Nephron (organoid): ENCODE measurements around the gene CBX2.

Experiments
- H3K27ac Mint-ChIP-seq, 3 experiments: 2 replicates each; pipeline ENCODE4 v1.8.0; 2020; ENCODE audit warnings: mixed read lengths in 3 of 3, mild to moderate bottlenecking in 2 of 3, moderate library complexity in 1 of 3
- H3K27me3 Mint-ChIP-seq: 2 replicates; pipeline ENCODE4 v1.8.0; 2021; ENCODE audit warnings: low read depth, mild to moderate bottlenecking, moderate library complexity, mixed read lengths
- H3K36me3 Mint-ChIP-seq: 2 replicates; pipeline ENCODE4 v1.8.0; 2020; ENCODE audit warnings: low read depth, mixed read lengths
- H3K4me1 Mint-ChIP-seq: 2 replicates; pipeline ENCODE4 v1.8.0; 2020; ENCODE audit warnings: mixed read lengths
- H3K4me3 Mint-ChIP-seq, 3 experiments: 2 replicates each; pipeline ENCODE4 v1.8.0; 2020; ENCODE audit warnings: mild to moderate bottlenecking in 3 of 3, mixed read lengths in 3 of 3, moderate library complexity in 2 of 3
- H3K9me3 Mint-ChIP-seq: 2 replicates; pipeline ENCODE4 v1.8.0; 2020; ENCODE audit warnings: mixed read lengths
- TF ChIP-seq, protein P1 (sequence below), 3 experiments: fragments of 200-600 bp; sonication (generic); IDR thresholded peaks; one replicate each; pipeline ENCODE4 v1.5.0; 2021; ENCODE audit warnings: antibody characterized with exemption in 3 of 3; ENCODE audit not compliant: unreplicated experiment in 3 of 3

The CBX2 gene

DNA sequence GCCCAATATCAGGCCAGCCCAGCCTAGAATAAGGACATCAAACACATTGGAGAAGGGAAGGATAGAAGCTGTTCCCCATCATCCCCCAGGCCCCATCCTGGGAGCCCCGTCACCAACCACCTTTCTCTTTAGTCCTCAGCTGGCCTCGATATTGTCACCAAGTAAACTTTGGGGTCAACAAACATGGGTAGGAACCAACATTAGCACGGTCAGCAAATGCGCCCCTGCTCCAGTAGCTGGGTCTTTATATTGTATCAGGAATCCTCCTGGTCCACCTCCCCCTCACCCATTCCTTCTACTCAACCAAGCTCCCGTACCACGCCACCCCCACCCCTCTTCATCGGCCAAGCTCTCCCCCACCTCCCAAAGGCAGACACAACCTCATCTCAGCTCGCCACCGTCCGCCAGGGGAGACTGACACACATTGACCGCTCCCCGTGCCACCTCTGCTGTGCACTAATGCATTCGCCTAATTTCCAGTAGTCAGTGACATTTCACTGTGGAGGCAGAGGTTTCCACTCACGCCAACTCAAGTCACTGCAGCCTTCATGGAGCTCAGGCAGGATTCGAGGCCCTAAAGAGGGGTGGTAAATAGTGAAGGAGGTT lies 20.7 kb upstream of the CBX2 start:
- Mint-ChIP-seq H3K9me3 (no peaks in the 10 kb centered on the region), H3K4me3 (no peak overlapping the region), H3K4me1 (no peaks in the 10 kb centered on the region), H3K27ac (no peak overlapping the region), H3K36me3 (no peaks in the 10 kb centered on the region), H3K27me3 (peaks cover 18% of the 10 kb centered on the region)
- TF ChIP-seq, protein P1, sequence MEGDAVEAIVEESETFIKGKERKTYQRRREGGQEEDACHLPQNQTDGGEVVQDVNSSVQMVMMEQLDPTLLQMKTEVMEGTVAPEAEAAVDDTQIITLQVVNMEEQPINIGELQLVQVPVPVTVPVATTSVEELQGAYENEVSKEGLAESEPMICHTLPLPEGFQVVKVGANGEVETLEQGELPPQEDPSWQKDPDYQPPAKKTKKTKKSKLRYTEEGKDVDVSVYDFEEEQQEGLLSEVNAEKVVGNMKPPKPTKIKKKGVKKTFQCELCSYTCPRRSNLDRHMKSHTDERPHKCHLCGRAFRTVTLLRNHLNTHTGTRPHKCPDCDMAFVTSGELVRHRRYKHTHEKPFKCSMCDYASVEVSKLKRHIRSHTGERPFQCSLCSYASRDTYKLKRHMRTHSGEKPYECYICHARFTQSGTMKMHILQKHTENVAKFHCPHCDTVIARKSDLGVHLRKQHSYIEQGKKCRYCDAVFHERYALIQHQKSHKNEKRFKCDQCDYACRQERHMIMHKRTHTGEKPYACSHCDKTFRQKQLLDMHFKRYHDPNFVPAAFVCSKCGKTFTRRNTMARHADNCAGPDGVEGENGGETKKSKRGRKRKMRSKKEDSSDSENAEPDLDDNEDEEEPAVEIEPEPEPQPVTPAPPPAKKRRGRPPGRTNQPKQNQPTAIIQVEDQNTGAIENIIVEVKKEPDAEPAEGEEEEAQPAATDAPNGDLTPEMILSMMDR (IDR thresholded peaks at IDR 0.05; ENCODE audit: unreplicated experiment in 3 of 3) = no peak

DNA sequence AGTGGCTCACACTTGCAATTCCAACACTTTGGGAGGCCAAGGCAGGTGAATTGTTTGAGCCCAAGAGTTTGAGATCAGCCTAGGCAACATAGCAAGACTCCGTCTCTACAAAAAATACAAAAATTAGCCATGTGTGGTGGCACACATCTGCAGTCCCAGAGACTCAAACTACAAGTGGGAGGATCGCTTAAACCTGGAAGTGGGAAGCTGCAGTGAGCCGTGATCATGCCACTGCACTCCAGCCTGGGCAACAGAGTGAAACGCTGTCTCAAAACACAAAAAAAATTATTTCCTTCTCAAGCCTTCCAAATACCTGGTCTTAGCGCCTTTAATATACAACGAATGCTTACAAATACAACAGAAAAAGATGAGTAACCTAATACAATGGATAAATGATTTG lies 19.7 kb upstream of the CBX2 start:
- Mint-ChIP-seq H3K27ac (no peak overlapping the region), H3K36me3 (no peaks in the 10 kb centered on the region), H3K27me3 (peaks cover 16% of the 10 kb centered on the region), H3K9me3 (no peaks in the 10 kb centered on the region), H3K4me1 (no peaks in the 10 kb centered on the region), H3K4me3 (no peak overlapping the region)
- TF ChIP-seq, protein P1 (IDR thresholded peaks at IDR 0.05; ENCODE audit: unreplicated experiment in 3 of 3) = no peak

DNA sequence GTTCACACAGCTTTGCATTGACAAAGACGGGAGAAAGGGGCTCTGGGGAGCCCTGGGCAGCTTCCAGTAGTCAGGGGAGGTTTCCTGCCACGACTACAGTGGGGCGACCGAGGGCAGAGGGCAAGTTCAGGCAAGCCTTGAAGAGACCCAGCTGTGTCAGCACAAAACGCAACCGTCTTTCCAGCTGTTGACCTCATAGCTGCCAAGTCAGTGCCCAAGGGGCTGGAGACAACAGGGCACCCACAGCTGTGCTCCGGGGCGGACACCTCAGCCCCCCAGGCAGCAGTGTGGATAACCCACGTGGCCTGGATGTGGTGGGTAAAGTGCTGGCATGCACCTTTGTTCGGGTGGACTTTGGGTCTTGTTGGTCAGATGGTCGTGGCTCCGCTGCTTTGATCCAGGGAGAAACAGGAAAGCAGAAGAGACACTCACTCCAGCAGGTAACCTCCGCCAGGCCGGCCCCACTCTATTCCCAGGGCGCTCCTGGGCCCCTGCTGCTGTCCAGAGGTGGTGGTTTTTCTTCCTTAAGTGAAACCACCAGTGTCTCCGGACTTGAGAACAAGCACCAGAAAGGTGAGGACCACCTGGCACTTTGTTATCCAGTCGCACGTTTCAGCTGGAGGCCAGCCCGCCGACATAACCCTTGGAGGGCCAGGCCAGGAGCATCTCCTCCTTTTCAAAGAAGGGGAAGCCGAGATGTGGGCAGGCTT lies 17.6 kb upstream of the CBX2 start:
- H3K36me3 Mint-ChIP-seq = no peaks in the 10 kb centered on the region
- no peaks in the 10 kb centered on the region for H3K4me1 Mint-ChIP-seq
- TF ChIP-seq, protein P1 (IDR thresholded peaks at IDR 0.05; ENCODE audit: unreplicated experiment in 3 of 3) = no peak
- no peaks in the 10 kb centered on the region for H3K9me3 Mint-ChIP-seq
- H3K27ac Mint-ChIP-seq = no peak overlapping the region
- no peak overlapping the region for H3K4me3 Mint-ChIP-seq
- peaks cover 15% of the 10 kb centered on the region for H3K27me3 Mint-ChIP-seq

DNA sequence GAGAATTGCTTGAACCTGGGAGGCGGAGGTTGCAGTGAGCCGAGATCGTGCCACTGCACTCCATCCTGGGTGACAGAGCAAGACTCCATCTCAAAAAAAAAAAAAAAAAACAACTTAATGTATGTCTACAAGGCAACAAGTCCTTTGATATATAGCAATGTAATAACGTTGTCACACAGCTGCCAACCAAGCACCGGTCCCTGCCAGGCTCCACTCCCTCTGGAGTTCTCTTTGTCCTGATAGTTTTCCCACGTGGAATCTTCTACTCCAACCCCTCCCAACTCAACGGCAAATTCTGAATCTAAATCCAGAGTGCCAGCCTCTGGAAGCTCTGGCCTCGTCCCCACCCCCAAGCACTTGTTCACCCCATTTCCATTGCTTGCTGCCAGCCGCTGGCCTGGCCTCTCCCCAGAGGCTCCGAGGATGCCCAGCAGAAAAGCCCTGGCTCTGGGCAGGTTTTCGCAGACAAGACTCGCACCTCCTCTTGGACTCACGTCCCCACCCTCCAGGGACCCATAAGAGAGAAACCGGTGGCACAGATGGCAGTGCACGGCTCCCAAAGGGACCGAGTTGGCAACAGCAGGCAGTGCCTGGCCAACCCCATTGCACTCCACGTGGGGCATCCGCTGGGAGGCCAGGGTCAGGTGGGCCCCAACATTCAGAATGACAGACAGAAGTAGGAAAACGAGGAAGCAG lies 15.9 kb upstream of the CBX2 start:
- peaks cover 15% of the 10 kb centered on the region for H3K27me3 Mint-ChIP-seq
- H3K36me3 Mint-ChIP-seq = no peaks in the 10 kb centered on the region
- H3K4me3 Mint-ChIP-seq = no peak overlapping the region
- no peaks in the 10 kb centered on the region for H3K9me3 Mint-ChIP-seq
- no peak overlapping the region for H3K27ac Mint-ChIP-seq
- no peaks in the 10 kb centered on the region for H3K4me1 Mint-ChIP-seq
- TF ChIP-seq, protein P1 (IDR thresholded peaks at IDR 0.05; ENCODE audit: unreplicated experiment in 3 of 3) = no peak

DNA sequence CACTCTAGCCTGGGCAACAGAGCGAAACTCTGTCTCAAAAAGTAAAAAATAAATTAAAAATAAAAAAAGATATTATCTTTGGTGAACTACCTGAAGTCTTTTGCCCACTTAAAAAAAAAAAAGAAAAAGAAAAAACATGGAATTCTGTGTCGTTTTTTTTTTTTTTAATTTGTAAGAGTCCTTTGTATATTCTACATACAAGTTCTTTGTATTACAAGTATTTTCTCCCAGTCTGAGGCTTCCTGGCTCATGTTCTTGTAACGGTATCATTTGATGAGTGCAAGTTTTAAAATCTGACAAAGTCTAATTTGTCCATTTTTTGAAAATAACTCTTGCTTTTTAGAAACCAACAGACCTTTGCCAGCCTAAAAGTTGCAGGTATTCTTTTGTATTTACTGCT lies 12.2 kb upstream of the CBX2 start:
- Mint-ChIP-seq H3K27ac (no peak overlapping the region), H3K36me3 (peaks cover 3% of the 10 kb centered on the region)
- TF ChIP-seq, protein P1 (IDR thresholded peaks at IDR 0.05; ENCODE audit: unreplicated experiment in 3 of 3) = no peak

More for the DNA sequence above, 12.2 kb upstream of the CBX2 start:
- Mint-ChIP-seq H3K9me3 (peaks cover 2% of the 10 kb centered on the region), H3K4me3 (no peak overlapping the region), H3K4me1 (no peaks in the 10 kb centered on the region), H3K27me3 (peaks cover 9% of the 10 kb centered on the region)
